PFSK-1 (cell line): ENCODE measurements around the gene CACNB2.

Experiments
- POLR2AphosphoS5 ChIP-seq: IDR thresholded peaks from 2 replicates; pipeline ENCODE4 v1.6.1; 2012; ENCODE audit warnings: low read depth, mild to moderate bottlenecking, control low read depth, low read length, moderate library complexity
- TF ChIP-seq, protein P1 (sequence below), 2 experiments: IDR thresholded peaks; 2 replicates each; pipeline versions ENCODE4 v1.6.1 to v1.8.0; 2011 to 2012; ENCODE audit warnings: low read depth in 2 of 2, low read length in 2 of 2, control low read depth in 1 of 2, inconsistent platforms in 1 of 2, mild to moderate bottlenecking in 1 of 2, moderate library complexity in 1 of 2; ENCODE audit not compliant: insufficient read depth in 1 of 2

DNA sequence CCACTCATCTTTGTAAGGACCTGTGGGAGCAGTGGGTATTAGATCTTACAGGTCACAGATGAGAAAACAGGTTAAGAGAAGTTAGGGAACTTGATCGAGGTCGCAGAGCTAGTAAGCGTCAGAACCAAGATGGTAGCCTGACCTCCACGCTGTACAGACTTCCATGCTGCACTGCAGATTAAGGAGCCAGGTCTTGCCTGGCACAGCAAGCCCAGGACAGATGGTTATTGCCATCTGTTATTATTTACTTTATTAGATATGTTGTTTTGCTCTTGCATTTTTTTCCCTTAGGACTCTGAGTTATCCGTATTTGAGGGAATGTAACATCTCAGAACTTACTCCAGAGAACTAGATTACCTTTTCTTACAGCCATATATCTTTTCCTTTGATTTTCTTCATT, 363.9 kb downstream of the CACNB2 start:
- TF ChIP-seq, protein P1, sequence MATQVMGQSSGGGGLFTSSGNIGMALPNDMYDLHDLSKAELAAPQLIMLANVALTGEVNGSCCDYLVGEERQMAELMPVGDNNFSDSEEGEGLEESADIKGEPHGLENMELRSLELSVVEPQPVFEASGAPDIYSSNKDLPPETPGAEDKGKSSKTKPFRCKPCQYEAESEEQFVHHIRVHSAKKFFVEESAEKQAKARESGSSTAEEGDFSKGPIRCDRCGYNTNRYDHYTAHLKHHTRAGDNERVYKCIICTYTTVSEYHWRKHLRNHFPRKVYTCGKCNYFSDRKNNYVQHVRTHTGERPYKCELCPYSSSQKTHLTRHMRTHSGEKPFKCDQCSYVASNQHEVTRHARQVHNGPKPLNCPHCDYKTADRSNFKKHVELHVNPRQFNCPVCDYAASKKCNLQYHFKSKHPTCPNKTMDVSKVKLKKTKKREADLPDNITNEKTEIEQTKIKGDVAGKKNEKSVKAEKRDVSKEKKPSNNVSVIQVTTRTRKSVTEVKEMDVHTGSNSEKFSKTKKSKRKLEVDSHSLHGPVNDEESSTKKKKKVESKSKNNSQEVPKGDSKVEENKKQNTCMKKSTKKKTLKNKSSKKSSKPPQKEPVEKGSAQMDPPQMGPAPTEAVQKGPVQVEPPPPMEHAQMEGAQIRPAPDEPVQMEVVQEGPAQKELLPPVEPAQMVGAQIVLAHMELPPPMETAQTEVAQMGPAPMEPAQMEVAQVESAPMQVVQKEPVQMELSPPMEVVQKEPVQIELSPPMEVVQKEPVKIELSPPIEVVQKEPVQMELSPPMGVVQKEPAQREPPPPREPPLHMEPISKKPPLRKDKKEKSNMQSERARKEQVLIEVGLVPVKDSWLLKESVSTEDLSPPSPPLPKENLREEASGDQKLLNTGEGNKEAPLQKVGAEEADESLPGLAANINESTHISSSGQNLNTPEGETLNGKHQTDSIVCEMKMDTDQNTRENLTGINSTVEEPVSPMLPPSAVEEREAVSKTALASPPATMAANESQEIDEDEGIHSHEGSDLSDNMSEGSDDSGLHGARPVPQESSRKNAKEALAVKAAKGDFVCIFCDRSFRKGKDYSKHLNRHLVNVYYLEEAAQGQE (IDR thresholded peaks at IDR 0.05; ENCODE audit: insufficient read depth in 1 of 2, low read depth in 2 of 2, low read length in 2 of 2): no peak
- no peak for TF ChIP-seq POLR2AphosphoS5
